ENCODE data around the gene DPYSL4. TPM values are rescaled to one million over a fixed set of nuclear protein-coding genes. Genes with fewer than 3 reads are reported as not detected.
"Not testable (repeated sequence)": the region's sequence is repeated elsewhere in the genome, so short reads cannot be mapped to it uniquely, and the experiment has no call there.

The DPYSL4 gene
- polyA plus RNA-seq, 3 donors: 12.8 to 14.3 (median 14.2) TPM

GRCh38 chr10:132149271-132149670, 37.5 kb upstream of the DPYSL4 start:
- no peak for DNase-seq (ENCODE audit: low read depth in 3 of 3, low spot score in 2 of 3)

GRCh38 chr10:132149917-132150316, 36.8 kb upstream of the DPYSL4 start:
- no peak for DNase-seq (ENCODE audit: low read depth in 3 of 3, low spot score in 2 of 3)

GRCh38 chr10:132150777-132151176, 36.0 kb upstream of the DPYSL4 start:
- DNase-seq (ENCODE audit: low read depth in 3 of 3, low spot score in 2 of 3): no peak

- no peak for DNase-seq (ENCODE audit: low read depth in 3 of 3, low spot score in 2 of 3)
Measured at GRCh38 chr10:132151286-132151950, 35.3 kb upstream of the DPYSL4 start.

GRCh38 chr10:132151951-132152505, 34.7 kb upstream of the DPYSL4 start:
- DNase-seq (ENCODE audit: low read depth in 3 of 3, low spot score in 2 of 3): no peak

GRCh38 chr10:132152896-132153580, 33.7 kb upstream of the DPYSL4 start:
- no peak for DNase-seq (ENCODE audit: low read depth in 3 of 3, low spot score in 2 of 3)

- DNase-seq (ENCODE audit: low read depth in 3 of 3, low spot score in 2 of 3): no peak
Measured at GRCh38 chr10:132153616-132154217, 33.0 kb upstream of the DPYSL4 start.

- DNase-seq (ENCODE audit: low read depth in 3 of 3, low spot score in 2 of 3): no peak
Measured at GRCh38 chr10:132154440-132154839, 32.3 kb upstream of the DPYSL4 start.

GRCh38 chr10:132154931-132155330, 31.8 kb upstream of the DPYSL4 start:
- DNase-seq (ENCODE audit: low read depth in 3 of 3, low spot score in 2 of 3): no peak

GRCh38 chr10:132155723-132156381, 30.9 kb upstream of the DPYSL4 start:
- DNase-seq (ENCODE audit: low read depth in 3 of 3, low spot score in 2 of 3): no peak

GRCh38 chr10:132156382-132156781, 30.4 kb upstream of the DPYSL4 start:
- DNase-seq (ENCODE audit: low read depth in 3 of 3, low spot score in 2 of 3): no peak

GRCh38 chr10:132157101-132157500, 29.6 kb upstream of the DPYSL4 start:
- no peak for DNase-seq (ENCODE audit: low read depth in 3 of 3, low spot score in 2 of 3)

GRCh38 chr10:132158122-132158741, 28.5 kb upstream of the DPYSL4 start:
- no peak for DNase-seq (ENCODE audit: low read depth in 3 of 3, low spot score in 2 of 3)

GRCh38 chr10:132158823-132159222, 27.9 kb upstream of the DPYSL4 start:
- DNase-seq (ENCODE audit: low read depth in 3 of 3, low spot score in 2 of 3): no peak

- not testable (repeated sequence) for DNase-seq (ENCODE audit: low read depth in 3 of 3, low spot score in 2 of 3)
Measured at GRCh38 chr10:132159302-132160230, 27.2 kb upstream of the DPYSL4 start.

- DNase-seq (ENCODE audit: low read depth in 3 of 3, low spot score in 2 of 3): not testable (repeated sequence)
Measured at GRCh38 chr10:132160231-132160630, 26.5 kb upstream of the DPYSL4 start.

- not testable (repeated sequence) for DNase-seq (ENCODE audit: low read depth in 3 of 3, low spot score in 2 of 3)
Measured at GRCh38 chr10:132160834-132161622, 25.7 kb upstream of the DPYSL4 start.

- DNase-seq (ENCODE audit: low read depth in 3 of 3, low spot score in 2 of 3): no peak
Measured at GRCh38 chr10:132162021-132162531, 24.7 kb upstream of the DPYSL4 start.

Data from right renal cortex interstitium (tissue), 3 donors.